Activated naive CD4-positive, alpha-beta T cell (primary cell): ENCODE results near the gene FCHSD1.

Source experiments
- DNase-seq, 4 experiments: peaks; one replicate each; lab custom pipeline; 2025; lab: John Stamatoyannopoulos, UW

Gene FCHSD1

DNA sequence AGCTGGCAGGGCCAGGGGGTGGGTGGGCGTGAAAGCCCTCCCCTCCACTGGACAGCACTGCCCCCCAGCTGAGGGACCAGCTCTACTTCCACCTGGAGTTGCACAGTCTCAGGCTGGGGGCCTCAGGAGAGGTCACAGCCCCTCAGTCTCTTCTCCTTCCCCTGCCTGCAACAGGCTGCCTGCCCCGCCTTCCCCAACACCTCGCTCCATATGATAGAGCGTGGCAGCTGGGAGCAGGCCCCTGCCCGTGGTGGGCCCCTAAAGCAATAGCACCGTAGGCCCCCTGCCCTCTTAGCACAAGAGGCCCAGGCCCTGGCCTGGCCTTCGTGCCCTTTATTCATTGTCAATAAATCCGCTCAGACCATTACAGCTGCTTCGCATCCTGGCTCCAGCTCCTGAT, 10.5 kb downstream of the FCHSD1 start:
- no peak for DNase-seq

DNA sequence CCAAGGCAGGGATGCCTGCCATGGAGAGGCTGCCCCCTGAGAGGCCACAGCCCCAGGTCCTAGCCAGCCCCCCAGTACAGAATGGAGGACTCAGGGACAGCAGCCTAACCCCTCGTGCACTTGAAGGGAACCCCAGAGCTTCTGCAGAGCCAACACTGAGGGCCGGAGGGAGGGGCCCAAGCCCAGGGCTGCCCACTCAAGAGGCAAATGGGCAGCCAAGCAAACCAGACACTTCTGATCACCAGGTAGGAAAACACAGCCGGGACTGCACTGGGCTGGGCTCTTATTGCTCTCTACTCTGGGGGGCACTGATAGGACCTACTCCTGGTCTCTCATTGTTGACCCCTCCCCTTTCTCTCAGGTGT, 11.2 kb downstream of the FCHSD1 start:
- no peak for DNase-seq

DNA sequence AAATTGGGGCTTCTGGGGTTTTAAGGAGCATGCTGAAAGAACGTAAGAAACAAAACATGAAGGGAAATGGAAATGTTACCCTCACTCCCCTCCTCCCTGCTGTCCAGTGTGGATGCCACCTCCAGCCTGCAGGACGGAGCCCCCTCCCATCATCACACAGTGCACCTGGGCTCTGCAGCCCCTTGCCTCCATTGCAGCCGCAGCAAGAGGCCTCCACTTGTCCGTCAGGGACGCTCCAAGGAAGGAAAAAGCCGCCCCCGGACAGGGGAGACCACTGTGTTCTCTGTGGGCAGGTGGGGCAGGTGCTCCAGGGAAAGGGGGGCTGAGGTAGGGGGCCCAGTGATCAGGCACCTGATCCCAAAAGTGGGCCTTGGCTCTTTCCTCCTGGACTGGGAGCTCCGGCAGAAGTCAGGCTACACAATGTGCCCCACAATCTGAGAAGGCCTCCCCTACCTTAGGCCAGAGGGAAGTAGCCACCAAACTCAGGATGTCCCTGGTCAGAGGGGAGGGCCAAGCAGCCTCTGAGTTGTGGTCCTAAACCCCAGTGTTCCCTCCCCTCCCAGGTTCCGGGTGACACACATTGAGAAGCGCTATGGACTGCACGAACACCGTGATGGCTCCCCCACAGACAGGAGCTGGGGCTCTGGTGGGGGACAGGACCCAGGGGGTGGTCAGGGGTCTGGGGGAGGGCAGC, 11.7 kb downstream of the FCHSD1 start:
- no peak for DNase-seq

DNA sequence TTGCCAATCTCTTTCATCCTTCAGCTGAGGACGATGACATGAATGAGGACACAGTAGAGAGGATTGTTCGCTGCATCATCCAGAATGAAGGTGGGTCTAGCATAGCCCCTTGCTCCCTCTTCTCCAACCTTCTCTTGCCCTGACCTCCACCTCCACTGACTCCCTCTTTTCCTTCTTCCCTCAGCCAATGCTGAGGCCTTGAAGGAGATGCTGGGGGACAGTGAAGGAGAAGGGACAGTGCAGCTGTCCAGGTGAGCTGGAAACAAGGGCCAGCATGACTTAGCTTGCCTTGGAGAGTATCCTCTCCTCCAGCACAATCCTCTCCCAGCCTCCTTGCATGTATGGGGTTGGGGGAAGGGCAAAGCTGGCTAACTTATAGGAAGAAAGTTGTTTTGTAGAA, 12.4 kb downstream of the FCHSD1 start:
- no peak for DNase-seq

DNA sequence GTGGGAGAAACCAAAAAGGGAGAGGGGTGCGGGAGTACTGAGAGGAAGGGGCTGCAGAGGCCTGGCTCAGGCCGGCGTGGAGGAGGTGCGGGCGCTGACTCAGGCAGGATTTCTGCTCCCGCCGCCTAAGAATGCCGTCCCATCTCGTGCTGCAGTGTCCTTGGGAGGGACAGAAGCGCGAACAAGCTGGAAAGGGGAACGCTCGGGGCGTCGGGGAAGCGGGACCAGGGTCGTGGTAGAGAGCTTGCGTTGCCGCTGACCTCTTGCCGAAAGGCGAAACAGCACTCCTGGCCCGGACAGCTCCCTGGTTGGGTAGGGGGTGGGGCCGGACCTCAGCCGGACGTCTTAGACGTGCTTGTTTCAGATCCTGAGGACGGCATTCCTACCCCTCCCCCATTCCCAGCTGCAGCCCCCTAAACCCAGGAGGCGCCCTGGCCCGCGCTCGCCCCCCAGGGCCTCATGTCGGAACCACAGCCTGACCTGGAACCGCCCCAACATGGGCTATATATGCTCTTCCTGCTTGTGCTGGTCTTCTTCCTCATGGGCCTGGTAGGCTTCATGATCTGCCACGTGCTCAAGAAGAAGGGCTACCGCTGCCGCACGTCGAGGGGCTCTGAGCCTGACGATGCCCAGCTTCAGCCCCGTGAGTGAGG, 13.3 kb downstream of the FCHSD1 start:
- peak in 2 of 4 experiments; percentile 32 to 50 for DNase-seq

DNA sequence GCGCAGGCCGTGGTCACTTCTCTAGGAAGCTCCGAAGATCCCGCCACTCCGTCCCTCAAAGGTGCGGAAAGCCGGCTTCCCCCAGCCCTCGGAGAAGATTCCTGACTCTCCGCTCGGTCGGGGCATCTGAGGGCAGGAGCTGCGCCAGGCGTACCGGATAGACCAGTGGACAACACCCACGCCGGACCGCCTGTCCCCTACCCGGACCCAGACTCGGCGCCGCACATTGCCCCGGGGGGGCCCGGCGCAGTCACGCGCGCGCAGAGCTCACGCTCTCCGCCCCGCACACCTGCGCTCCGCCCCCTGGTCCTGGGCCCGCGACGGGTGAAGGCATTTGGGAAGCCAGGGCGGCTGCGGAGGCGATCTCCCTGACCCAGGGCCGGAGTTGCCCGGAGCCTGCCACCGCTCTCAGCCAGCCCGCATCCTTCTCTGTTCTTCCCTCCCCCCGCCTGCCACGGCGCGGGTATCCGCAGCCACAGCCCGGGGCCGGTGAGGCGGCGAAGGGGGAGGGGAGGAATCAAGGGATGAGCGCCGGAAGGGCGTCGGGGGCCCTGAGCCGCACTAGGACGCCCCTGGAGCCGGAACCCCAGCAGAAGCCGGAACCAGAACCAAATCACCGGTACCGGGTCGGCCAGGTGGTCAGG, 14.0 kb downstream of the FCHSD1 start:
- DNase-seq, result peak in 3 of 4 experiments; percentile 34 to 45 (median 45)

DNA sequence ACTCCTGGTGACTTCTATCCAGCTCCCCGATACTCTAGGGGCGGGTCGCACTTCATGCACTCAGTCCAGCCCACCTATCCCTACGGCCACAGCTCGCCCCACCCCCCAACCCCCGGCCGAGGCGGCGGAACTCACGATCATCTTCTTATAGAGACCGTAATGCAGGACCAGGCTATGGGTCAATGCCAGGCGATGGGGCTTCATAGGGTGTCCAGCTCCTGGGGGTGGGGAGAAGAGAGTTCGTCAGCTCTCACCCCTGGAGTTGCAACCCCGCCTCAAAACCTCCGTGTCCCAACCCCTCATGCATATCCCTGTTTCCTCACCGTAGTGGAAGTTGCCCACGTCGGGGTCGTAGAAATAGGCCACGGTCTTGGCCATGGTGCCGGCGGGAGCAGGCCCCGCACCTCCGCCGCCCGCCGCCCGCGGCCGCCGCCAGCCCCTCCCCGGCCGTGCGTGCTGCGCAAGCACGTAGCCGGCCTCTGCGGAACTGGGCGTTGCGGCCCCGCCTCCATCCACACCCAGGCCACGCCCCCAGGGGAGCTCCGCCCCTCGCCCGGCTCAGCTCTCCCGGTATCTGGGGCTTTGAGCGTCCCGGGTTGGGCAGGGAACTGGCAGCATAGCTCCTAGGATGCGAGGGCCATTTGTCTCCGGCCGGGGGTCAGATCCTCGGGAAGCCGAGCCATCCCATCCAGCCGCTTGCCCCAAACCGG, 14.7 kb downstream of the FCHSD1 start, which contains the start of the genes HDAC3 and RELL2:
HDAC3 (minus strand) TSS at position 437 of the 710 bp plus-strand sequence; CDS start at position 378, 59 bp downstream.
RELL2 (plus strand) TSS at position 585 of the 710 bp plus-strand sequence. CDS start 1,229 bp downstream, outside the sequence.
- DNase-seq, result peak; percentile 83 to 92 (median 90)

DNA sequence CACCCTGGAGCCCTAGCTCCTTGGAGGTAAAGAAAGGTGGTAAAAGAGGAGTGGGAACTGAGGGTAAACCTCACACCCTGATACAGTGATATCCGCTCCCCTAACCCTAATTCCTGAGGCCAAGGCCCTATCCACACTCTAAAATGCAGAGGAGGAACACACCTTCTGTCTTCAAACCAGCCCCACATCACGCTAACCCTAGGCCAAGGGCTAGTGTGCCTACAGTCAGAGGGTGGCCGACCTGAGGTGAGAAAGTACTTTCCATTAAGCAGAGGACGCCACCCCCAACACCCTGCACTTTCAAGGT, 15.2 kb downstream of the FCHSD1 start:
- no peak for DNase-seq

DNA sequence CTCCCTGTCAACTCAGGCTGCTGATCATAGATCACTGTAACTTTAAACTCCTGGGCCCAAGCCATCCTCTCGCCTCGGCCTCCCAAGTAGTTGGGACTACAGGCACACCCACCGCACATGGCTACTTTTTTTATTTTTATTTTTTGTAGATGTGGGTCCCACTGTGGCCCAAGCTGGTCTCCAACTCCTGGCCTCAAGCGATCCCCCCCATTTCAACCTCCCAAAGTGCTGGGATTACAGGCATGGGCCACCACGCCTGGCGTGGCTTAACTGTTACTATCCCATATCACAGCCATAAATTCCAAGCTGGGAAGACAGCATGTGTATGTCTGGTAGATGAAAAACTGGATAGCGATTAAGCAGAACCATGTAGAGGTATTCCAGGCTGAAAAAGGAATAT, 15.6 kb downstream of the FCHSD1 start:
- no peak for DNase-seq

DNA sequence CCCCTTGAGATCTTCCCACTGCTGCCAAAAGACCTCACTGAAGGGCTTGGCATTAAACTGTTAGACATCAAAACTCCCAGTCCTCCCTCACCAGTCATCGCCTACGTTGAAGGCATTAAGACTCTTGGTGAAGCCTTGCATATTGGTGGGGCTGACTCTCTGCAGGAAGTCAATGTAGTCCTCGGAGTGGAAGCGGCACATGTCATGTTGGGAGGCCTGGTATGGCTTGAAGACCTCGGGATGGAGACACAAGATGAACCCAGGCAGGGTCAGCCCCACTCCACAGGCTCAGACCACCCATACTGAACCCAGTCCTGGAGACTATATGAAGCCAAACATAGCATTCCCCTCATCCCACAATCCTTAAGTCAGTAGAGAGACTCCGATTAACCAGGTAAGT, 16.5 kb downstream of the FCHSD1 start:
- no peak for DNase-seq

DNA sequence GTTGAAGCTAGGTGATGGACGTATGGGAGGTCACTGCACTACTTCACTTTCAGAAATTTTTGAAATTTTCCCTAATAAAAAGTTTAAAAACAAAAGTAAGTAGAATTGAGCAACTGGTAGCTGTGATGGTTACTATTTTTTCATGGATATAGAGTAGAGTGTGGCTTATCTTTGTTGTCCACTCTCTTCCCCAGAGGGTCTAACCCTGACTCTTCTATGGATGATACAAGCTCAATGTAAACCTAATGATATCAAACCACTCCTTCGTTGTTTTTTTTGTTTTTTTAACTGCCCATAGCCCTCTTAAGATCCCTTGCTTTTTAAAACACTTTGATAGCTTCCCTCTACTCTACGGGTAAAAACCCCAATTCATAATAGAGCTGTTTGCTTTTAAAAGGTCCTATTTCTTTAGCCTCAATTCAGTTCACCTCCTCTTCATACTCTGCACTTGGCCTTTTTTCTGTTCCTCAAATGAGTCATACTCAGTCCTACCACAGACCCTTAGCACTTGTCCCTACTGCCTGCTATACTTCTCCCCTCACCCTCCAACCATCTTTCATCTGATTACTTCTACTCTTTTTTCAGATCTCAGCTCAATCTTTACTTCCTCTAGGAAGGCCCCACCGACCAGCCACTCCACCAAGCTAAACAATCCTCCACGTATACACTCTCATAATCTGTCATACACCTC, 17.2 kb downstream of the FCHSD1 start:
- DNase-seq, result no peak

DNA sequence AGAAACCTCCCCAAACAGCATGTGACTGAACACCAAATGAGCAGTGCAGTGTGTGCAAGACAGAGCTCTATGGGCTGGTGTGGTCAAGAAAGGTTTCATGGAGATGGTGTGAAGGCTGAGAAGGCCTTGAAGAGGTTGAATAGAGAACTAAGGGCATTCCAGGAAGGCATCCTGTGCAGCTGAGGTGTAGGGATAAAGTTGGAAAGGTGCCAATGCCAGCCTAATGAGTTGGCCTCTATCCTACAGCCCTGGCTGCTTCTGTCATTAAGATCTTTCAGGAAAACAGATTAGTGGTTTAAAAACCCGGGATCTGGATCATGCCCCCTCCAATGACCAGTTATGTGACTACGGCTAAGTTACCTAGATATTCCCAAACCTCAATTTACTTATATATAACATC, 18.6 kb downstream of the FCHSD1 start:
- DNase-seq, result no peak

DNA sequence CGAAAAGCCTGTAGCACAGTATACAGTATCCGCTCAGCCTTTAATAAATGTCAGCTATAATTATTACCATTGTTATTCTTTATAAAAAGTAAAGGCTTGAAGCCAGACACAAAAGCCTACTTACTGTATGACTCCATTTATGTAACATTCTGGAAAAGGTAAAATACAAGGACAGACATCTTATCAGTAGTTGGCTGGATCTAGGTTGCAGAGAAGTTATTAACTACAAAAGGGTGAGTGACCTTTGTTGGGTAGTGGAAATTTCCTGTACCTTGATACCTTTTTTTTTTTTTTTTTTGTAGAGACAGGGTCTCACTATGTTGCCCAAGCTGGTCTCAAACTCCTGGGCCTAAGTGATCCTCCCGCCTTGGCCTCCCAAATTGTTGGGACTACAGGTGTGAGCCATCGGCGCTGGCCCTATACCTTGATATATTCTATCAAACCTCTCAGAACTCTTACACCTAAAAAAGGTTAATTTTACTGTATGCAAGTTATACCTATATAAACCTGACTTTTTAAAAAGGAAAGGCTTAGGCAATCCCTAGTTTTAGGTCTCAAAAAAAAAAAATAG, 20.6 kb downstream of the FCHSD1 start:
- no peak for DNase-seq

DNA sequence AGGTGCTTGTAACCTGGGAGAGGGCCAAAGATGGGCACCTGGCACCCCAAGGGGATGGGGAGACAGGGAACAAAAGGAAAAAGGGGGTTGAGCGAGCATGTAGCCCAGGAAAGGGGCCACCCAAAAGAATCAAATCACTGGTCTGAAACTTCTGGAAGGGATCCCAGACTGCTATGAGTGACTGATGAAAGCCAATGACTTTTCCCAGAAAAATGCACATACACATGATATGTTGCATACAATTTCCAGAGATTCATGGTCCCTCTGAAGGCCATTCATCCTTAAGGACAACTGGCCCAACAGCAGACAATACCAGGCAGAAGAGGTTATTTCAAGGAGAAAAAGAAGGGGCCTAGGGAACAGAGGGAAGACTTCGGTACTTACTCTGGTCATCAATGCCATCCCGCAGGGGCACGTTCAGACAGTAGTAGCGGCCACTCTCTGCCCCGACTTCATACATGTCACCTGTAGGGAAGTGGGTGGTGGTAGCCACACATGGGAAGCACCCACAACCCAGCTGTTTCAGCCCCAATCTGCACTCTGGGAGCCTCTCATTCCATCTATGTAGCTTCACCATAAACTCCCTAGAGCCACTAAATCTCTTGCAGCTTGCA, 22.9 kb downstream of the FCHSD1 start:
- no peak for DNase-seq

DNA sequence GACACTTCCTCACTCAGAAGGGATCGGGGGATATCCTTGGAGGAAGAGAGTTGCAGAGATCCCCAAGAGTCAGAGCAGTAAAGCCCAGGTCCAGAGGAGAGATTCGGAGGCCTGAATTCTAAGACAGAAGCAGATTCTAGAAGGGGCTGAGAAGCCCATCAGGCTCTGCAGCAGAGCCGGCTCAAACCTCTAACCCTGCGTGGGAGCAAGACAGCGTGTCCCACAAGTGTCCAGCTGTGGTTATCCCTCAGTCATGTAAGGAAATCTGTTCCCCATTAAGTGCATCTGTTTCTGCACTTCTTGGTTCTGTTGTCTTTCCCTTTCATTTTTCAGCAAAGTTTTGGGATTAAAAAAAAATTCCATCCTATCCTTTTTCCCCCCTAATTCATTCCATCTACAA, 27.6 kb downstream of the FCHSD1 start:
- no peak for DNase-seq

DNA sequence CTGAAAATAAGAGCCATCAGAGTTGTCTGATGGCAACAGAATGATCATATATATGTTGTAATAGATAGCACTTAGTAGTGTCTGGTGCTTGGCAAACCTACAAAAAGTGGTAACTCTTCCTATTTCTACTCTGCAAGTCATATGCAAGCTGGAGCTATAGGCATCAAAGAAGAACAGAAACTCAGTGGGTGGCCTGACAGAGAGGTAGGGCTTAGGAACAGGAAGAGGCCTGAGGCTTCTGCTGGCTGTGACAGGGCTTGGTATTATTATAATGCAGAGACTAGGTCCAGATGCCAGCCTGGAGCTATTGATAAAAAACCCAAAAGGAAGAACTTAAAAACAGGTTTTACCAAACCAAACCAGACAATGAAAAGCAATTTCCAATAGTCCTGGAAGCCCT, 28.0 kb downstream of the FCHSD1 start:
- no peak for DNase-seq

DNA sequence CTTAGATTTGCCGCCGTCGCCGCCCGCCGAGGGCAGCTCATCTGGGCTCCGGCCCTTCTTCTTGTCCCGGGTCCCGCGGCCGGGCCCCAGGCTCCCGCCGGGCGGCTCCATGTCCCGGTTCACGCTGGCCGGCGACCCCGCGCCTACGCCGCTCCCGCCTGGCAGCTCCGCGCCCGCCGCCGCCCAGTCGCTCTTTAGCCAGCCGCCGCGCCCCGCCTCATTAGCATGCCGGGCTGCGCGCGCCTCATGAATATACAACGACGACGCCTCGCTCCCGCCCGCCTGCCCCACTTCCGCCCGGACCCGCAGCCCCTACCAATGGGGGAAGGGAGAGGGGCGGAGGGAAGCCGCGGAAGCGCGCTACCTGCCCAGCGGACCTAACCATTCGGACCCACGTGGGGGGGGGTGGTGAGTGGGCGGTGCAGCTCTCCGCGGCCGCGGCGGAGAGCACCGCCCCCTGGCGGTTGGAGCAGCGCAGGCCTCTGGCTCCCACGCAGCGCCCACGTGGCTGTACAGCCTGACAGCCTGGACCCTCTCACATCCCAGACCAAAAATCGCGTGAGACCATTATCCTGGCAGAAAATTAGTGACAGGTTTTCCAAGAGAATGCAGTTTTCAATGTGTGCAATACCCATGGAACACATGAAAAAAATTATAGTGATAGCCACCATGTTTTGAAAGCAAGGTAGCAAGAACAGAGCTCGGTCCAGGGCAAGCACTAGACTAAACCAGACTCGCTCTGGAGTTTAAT, 32.2 kb downstream of the FCHSD1 start, which contains the start of gene DIAPH1:
DIAPH1 (minus strand) TSS at position 197 of the 751 bp plus-strand sequence; CDS start at position 111, 86 bp downstream.
- peak; percentile 94 to 97 (median 96) for DNase-seq

DNA sequence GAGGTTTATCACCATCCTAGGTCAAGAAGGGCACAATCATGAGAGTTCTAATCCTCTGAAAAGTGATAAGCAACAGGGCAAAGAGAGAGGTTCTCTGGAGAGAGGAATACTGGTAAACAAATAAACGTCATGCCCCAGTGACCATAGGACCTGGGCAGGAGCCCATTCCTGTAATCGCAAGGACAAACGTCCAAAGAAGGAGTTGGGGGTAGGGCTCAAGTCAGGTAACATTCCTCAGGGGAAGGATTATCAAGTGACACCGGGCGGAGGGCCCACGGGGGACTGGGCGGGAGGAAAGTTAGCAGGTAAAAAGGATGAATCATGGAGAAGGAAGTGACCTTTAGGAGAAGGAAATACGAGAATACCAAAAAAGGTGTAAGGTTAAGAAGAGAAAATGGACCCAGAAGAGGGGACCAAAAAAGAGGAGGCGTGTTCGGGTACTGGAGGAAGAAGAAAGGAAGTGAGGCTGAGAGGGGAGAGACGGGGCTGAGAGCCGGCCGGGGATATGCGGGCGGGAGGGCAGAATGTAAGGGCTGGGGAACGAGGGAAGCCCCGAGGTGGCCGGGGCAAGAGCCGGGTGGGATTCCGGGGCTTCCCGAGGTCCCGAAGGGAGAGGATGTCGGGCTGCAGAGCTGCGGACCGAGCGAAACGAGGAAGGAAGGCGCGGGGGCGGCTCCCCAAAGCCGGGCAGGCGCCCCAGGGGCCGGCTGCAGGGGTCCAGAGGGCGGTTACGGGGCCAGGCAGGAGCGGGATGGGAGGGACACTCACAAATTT, 33.0 kb downstream of the FCHSD1 start:
- DNase-seq, result peak in 2 of 4 experiments; percentile 37 to 39

DNA sequence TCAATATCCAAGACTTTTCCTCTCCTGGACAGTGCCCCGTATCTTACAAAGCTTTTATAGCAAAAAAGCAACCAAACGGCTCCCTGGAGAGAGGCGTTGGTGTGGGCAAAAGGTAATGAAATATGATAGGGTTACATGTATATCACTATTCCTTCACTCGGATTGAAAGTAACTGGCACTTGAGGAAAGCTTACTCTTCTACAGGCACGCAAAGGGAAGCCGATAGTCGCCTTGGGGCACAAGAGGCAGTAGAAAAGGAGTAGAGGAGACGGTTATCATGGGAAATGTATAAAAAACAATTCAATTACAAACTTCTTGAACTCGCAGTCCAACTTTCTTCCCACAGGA, 33.6 kb downstream of the FCHSD1 start:
- DNase-seq, result no peak

DNA sequence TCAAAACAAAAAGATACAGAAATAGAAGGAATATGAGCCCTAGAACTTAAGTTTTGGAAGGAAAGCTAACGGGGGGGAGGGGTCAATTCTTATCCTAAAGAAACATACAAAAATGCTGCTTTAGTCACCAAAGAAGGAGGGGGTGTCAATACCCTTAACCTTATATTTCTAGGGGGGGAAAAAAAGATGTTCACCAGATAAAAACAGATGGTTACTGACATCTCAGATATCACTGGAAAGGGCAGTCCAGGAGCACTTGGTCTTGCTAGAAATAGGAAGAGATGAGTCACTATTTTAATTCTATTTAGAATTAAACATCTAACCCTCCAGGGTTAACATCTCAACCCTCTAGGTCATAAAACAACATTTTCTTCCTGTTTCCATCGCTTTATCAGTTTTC, 34.1 kb downstream of the FCHSD1 start:
- DNase-seq, result no peak
